SU-DHL-6 (cell line): ENCODE results near the gene CDC42EP3.

Experiments used
- EZH2phosphoT487 ChIP-seq: fragments of 200-600 bp; sonication (generic), shearing (Covaris generic); conservative IDR thresholded peaks from 2 replicates; pipeline ENCODE4 v1.6.1; 2018; ENCODE audit warnings: mild to moderate bottlenecking, antibody characterized with exemption, low read length, moderate library complexity, mixed read lengths
- TF ChIP-seq, protein P1 (sequence below): fragments of 200-600 bp; sonication (generic); IDR thresholded peaks from one replicate; pipeline ENCODE4 v1.5.1; 2017; ENCODE audit warnings: antibody characterized with exemption, mild to moderate bottlenecking, low read length, moderate library complexity; ENCODE audit not compliant: insufficient read depth, poor library complexity, severe bottlenecking

GRCh38 chr2:37695336-37695735 lies 23.9 kb upstream of the CDC42EP3 start:
- TF ChIP-seq, protein P1, sequence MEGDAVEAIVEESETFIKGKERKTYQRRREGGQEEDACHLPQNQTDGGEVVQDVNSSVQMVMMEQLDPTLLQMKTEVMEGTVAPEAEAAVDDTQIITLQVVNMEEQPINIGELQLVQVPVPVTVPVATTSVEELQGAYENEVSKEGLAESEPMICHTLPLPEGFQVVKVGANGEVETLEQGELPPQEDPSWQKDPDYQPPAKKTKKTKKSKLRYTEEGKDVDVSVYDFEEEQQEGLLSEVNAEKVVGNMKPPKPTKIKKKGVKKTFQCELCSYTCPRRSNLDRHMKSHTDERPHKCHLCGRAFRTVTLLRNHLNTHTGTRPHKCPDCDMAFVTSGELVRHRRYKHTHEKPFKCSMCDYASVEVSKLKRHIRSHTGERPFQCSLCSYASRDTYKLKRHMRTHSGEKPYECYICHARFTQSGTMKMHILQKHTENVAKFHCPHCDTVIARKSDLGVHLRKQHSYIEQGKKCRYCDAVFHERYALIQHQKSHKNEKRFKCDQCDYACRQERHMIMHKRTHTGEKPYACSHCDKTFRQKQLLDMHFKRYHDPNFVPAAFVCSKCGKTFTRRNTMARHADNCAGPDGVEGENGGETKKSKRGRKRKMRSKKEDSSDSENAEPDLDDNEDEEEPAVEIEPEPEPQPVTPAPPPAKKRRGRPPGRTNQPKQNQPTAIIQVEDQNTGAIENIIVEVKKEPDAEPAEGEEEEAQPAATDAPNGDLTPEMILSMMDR, result no peak
- no peak for TF ChIP-seq EZH2phosphoT487
